ENCODE results near the gene CHDH. TPM values are rescaled to one million over a fixed set of nuclear protein-coding genes. Genes with fewer than 3 reads are reported as not detected.

The CHDH gene
- total RNA-seq, 2 donors from 2014 or later = 21.5 to 26.0 TPM

DNA sequence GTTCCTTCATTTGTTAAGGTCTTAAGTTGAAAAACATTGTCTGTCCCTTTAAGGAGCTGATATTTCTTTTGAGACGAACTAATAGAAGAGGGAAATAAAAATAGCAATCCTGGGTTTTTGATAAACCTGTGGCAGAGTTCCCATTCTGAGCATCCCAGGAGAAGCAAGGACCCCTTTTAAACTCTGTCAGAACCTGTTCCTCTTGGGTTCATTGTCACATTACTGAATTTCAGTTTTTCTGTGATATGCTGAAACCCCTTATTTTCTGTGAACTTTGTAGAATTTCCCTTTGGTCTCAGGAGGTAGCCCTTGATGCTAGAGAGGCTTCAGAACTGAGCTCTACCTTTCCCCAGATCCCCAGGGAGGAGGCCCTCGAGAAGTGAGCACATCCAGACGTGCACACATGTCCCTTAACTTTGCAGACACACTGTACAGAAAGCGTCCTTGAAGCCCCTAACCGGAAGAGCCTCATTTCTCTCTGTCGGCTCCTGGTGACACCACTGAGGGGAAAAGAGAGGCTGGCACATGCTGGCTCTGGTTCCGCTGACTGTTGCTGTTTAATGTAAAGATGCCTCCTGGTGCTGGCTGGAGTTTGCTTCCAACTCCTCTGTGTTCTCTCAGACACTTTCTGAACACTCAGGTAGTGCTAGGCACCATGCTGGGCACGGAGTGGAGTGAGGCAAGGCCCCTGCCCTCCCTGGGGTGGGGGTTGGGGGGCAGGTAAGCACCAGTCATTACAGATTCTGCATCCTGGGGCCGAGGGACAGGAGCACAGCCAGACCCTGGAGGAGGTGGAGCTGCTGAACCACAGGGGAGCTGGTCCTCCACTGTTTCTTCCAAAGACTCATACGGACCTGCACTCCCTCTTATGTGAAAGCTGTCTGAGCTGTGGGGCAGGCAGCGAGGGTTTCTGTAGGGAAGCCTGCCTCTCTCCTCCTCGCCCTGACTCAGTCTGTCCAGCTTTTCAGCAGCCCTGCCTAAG, 77.5 kb downstream of the CHDH start:
- Histone ChIP-seq H3K27ac (no peak overlapping the region), H3K4me3 (no peak overlapping the region), H3K4me1 (peaks cover 17% of the 10 kb centered on the region), H3K9me3 (no peaks in the 10 kb centered on the region), H3K36me3 (replicated peaks in 1 of 2; ENCODE audit: insufficient read depth in 1 of 2, low read depth in 2 of 2) (no peaks in the 10 kb centered on the region), H3K27me3 (no peaks in the 10 kb centered on the region)
- intact Hi-C loops (cut with DNase I) = no loop called here
- 68 to 77% methylated on average over 10 to 12 of the region's 12 CpGs for WGBS, 2 donors
- ATAC-seq = no peak
- no peak for DNase-seq
- TF ChIP-seq POLR2A (IDR thresholded peaks at IDR 0.05) = no peak
- TF ChIP-seq, protein P1, sequence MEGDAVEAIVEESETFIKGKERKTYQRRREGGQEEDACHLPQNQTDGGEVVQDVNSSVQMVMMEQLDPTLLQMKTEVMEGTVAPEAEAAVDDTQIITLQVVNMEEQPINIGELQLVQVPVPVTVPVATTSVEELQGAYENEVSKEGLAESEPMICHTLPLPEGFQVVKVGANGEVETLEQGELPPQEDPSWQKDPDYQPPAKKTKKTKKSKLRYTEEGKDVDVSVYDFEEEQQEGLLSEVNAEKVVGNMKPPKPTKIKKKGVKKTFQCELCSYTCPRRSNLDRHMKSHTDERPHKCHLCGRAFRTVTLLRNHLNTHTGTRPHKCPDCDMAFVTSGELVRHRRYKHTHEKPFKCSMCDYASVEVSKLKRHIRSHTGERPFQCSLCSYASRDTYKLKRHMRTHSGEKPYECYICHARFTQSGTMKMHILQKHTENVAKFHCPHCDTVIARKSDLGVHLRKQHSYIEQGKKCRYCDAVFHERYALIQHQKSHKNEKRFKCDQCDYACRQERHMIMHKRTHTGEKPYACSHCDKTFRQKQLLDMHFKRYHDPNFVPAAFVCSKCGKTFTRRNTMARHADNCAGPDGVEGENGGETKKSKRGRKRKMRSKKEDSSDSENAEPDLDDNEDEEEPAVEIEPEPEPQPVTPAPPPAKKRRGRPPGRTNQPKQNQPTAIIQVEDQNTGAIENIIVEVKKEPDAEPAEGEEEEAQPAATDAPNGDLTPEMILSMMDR (IDR thresholded peaks at IDR 0.05) = no peak

DNA sequence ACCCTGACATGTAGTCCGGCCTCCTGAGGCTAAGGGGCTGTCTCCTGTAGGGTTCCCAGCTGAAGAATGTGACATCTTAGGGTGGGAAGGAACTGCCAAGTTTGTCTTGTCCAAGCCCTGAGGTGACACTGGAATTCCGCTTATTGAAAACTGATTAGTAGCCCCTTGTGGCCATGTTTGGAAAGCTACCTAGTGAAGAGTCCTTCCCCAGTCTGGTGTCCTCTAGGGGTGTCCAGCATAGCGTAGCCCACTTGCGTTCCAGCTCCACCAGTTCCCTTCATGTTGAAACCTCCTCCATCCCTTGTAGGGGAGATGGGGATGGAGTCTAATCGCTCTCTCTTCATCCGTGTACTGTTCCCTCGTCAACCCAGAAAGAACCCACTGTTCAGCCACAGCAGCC, 79.5 kb downstream of the CHDH start:
- DNase-seq (no peak), ATAC-seq (no peak)
- no peak for TF ChIP-seq POLR2A (IDR thresholded peaks at IDR 0.05)
- TF ChIP-seq, protein P1 (IDR thresholded peaks at IDR 0.05) = no peak
- H3K27me3 ChIP-seq = no peaks in the 10 kb centered on the region
- no peak overlapping the region for H3K27ac ChIP-seq
- no peaks in the 10 kb centered on the region for H3K9me3 ChIP-seq
- no peak overlapping the region for H3K4me3 ChIP-seq
- H3K36me3 ChIP-seq (replicated peaks in 1 of 2; ENCODE audit: insufficient read depth in 1 of 2, low read depth in 2 of 2) = no peaks in the 10 kb centered on the region
- intact Hi-C loops (cut with DNase I) = no loop called here
- peaks cover 10% of the 10 kb centered on the region for H3K4me1 ChIP-seq
- WGBS, 2 donors = 87 to 89% methylated on average over 6 of the region's 7 CpGs

DNA sequence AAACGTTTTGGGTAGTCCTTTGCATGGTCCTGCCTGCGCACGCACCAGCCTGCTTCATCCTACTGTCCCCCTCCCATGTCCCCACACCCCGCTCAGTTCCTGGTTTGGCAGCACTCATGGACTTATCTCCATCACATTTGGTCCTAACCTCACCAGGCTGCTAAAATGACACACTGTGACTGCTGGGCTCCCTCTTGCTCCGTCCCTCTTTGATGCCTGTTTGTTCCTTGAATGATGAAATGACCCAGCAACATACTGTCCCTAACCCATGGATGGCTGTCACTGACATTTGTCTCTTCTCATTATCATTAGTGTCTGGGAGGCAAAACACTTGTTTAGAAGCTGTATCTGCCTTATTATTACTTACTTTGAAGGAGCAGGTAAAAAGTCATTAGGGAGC, 80.5 kb downstream of the CHDH start:
- H3K9me3 ChIP-seq = no peaks in the 10 kb centered on the region
- H3K4me1 ChIP-seq = peaks cover 10% of the 10 kb centered on the region
- no peak overlapping the region for H3K27ac ChIP-seq
- no peaks in the 10 kb centered on the region for H3K36me3 ChIP-seq (replicated peaks in 1 of 2; ENCODE audit: insufficient read depth in 1 of 2, low read depth in 2 of 2)
- H3K27me3 ChIP-seq = no peaks in the 10 kb centered on the region
- H3K4me3 ChIP-seq = no peak overlapping the region
- 87 to 92% methylated on average over 5 of the region's 5 CpGs for WGBS, 2 donors
- TF ChIP-seq POLR2A (IDR thresholded peaks at IDR 0.05) = no peak
- TF ChIP-seq, protein P1 (IDR thresholded peaks at IDR 0.05) = no peak
- ATAC-seq (no peak), DNase-seq (no peak)
- intact Hi-C loops (cut with DNase I) = no loop called here

DNA sequence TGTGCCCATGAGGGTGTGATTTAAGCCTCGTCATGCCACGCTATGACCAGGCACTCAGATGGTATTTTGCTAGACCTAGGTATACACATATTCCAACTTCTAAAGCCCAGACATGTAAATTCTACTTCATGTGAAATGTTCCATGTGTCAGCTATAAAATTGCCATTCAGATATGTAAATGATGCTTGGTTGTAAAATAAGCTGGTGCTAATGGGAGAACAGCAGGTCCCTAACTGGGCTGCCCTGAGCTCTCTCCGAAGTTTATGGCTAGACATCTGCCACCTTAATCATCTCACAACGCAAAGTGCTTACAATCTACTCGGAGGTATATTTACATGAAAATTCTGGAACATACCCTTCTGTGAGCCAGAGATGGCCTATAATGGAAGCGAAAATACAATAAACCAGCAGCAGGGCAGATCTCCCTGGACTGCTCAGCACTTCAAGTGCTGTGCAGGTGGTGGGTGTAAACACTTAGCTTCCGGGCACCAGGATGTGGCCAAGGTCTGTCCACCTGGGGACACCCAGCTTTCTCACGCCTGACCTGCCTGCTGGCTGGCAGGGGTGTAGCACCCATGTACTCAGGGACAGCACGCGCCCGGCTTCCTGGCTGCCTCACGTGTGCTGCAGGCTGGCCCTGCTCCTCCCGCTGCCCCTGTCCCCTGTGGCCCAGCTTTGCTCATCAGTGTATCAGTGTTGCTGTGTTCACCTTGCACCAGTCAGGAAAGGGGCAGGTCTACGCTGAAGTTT, 82.0 kb downstream of the CHDH start:
- 56 to 68% methylated on average over 11 to 14 of the region's 14 CpGs for WGBS, 2 donors
- Histone ChIP-seq H3K27ac (peak overlapping the region in 2 of 4 donors; percentile 12 to 75), H3K27me3 (no peaks in the 10 kb centered on the region), H3K4me3 (no peak overlapping the region), H3K36me3 (replicated peaks in 1 of 2; ENCODE audit: insufficient read depth in 1 of 2, low read depth in 2 of 2) (no peaks in the 10 kb centered on the region), H3K4me1 (peaks cover 16% of the 10 kb centered on the region), H3K9me3 (no peaks in the 10 kb centered on the region)
- peak; percentile 82 for ATAC-seq
- DNase-seq = peak; percentile 40 to 90 (median 82)
- intact Hi-C loops (cut with DNase I) = no loop called here
- TF ChIP-seq POLR2A (IDR thresholded peaks at IDR 0.05) = peak in 1 of 3 donors; percentile 16
- TF ChIP-seq, protein P1 (IDR thresholded peaks at IDR 0.05) = peak in 3 of 7 experiments; percentile 35 to 56 (median 54)

Measured in body of pancreas (tissue), 4 donors.